HG03060 (cell line): Measurements from ENCODE around the gene MEPCE.

ENCODE experiments used
- ATAC-seq: cut with Tn5 transposase; IDR thresholded peaks from one replicate; pipeline ENCODE4 v1.9.1; 2021; ENCODE audit warnings: low read depth, moderate number of reproducible peaks; ENCODE audit not compliant: unreplicated experiment

Gene MEPCE

DNA sequence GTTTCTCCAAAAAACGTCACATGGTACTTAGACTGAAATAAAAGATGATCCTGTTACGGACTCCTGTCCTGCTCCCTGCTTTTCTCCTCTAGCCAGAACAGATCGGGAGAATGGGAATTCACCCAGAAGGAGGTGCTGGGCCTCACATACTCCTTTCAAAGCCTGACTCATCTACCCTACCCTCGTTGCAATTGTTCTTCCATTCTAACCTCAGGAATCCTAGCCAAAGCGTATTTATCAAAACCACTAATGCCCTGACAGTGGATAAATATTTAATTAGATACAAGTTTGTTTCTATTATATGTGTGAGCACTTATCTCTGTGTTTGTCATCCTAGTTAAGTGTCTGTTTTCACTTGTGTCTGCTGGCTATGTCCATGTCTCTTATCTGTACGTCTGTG lies 22.9 kb upstream of the MEPCE start:
- no peak for ATAC-seq

DNA sequence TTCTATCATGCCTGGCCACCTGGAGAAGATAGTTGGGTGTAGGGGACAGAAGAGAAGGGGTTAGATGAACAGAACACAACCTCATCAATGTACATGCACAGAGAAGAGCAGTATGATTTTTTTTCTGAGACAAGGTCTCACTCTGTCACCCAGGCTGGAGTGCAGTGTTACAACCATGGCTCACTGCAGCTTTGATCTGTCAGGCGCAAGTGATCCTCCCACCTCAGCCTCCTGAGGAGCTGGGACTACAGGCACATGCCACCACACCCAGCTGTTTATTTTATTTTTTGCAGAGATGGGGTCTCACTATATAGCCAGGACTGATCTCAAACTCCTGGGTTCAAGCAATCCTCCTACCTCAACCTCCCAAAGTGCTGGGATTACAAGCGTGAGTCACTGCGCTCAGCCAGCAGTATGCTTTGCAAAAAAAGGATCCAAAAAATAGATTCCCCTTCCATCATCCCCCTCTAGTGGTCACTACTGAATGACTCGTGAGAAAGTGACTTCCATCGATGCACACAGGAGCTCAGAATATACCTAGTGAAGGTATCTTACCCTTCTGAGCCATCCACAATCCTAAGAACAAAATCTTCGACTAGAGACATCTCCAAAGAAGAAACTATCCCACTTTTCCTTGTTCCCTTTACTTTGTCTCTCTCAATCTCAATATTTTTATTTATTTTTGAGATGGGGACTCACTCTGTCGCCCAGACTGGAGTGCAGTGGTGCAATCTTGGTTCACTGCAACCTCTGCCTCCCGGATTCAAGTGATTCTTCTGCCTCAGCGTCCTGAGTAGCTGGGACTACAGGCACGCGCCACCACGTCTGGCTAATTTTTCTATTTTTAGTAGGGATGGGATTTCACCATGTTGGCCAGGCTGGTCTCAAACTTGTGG lies 22.1 kb upstream of the MEPCE start:
- no peak for ATAC-seq

DNA sequence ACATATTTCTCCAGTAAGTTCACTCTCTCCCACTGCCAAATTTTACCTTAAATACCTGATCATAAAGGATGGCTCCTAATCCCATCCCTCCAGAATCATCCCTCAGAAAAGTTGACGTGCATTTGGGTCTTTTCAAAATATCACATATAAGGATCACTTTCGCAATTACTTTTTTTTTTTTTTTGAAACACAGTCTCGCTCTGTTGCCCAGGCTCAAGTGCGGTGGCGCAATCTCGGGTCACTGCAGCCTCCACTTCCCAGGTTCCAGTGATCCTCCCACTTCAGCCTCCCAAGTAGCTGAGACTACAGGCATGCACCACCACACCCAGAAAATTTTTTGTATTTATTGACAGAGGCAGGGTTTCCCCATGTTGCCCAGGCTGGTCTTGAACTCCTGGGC lies 18.5 kb upstream of the MEPCE start:
- ATAC-seq, result no peak

DNA sequence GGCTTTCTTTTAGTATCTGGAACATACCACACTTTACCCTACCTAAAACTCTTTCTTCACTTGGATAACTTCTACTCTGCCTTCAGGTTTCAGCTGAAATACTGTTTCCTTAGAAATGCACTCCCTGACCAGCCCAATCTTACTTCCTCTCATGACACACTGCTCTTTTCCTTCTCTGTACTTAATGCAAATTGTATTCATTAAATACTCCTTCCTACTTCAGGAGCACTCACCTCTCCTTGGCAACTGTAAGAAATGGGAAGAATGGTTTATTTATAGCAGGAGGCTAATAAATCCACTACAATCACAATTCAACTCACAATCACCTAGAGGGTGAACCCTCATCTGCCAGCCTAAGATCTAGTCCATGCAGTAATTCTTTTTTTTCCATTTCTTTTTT lies 16.3 kb upstream of the MEPCE start:
- no peak for ATAC-seq

DNA sequence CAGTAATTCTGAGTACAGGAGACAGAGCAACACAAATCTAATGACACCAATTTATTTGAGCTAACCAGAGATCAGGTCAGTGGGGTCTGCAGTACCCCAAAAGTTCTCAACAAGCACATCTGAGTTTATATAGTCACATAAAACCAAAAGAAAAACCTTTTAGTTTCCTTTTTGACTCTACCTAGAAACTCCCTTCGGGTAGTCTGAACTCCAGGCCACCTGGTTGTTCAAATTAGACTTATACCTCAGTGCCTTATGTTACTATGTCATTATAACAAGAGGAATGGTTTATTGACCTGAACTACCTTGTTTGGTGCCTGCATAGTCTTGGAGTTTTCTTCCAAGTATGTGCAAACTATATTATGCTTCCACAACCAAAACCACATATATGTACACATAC lies 15.7 kb upstream of the MEPCE start:
- no peak for ATAC-seq

DNA sequence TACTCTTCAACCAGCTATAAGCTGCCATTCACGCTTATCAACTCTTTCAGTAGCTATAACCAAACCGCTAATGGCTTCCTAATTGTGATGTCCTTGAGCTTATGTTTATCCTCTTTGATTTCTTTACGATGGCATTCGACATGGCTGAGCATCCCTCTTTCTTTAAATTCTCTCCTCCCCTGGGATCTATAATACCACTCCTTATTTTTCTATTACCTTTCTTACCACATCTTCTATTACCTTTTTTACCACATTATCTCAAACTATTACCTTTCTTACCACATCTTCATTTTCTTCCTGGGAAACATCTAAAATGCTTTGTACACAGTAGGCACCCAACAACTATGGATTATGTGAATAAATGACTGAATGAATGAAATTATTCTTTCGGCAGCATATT lies 14.2 kb upstream of the MEPCE start:
- ATAC-seq, result no peak

DNA sequence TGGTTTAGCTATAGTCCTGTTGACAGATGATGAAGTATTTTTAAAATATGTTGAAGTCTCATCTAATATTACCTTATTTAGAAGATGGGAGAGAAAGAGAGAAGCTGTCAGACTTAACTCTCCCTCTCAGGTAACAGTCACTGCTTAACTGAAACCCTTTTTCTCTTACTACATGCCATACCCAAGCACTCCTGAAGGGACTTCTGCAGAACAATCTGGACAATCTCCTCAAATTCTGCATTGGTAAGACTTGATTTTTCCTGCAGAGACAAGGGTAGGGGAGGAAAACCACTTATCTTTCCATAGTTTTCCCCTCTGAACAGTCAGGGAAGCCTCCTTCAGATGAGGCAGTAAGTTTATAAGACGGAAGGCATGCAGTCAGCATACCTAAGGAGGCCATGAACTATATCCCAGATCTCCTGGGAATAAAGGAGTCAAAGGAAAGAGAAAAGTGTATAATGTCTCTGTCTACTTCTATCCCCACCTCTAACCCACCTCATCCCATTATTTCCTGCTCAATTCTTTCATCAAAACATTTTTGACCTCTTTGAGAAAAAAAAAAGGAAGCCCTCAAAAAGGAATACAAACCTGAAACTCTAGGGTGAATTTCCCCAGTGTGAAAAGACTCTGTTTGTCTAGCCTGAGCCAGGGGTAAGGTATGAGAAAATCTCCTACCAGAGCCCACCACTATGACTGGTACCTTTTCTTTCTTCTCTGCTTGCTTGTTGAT lies 10.5 kb upstream of the MEPCE start:
- no peak for ATAC-seq

DNA sequence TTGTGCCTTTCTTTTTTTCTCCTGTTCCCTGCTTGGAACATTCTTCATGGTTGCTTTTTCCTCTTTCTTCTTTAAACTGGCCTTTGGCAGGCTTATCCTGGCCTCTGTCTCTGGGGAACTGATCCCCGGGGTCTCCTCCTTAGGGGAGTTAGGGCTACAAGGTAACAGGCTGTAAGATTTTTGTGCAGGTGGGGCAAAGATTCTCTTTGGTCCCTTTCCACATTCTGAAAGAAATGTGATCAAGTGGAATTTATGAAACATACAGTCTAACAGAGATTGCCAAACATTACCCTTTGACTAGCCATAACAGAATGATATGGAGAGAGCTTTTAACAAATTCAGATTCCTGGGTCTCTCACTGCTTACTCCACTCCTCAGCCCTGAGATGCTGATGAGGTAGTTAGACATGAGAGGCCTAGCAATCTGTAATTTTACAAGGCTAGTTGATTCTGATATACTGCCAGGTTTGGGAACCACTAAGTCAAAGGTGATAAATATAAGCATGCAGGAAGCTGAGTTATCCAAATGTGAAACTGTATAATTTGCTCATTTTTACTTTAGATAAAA lies 9.9 kb upstream of the MEPCE start:
- no peak for ATAC-seq

DNA sequence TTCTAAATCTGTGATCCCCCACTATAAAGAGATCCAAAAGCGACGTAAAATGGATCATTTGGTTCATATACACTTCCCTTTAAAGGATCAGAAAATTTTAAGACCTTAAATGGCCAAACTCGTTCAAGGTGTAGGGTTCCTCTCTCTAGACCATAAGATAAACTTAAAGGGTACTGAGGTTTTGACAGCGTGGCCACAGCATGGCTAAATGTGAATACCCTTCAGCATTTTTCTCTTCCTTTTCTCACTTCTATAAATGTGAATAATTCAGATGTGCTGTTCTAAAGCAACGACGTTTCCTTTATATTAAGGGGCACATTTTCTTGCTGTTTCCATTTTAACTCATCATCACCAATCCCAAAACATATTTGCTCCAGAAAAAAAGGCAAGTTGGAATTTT lies 6.3 kb upstream of the MEPCE start:
- no peak for ATAC-seq

DNA sequence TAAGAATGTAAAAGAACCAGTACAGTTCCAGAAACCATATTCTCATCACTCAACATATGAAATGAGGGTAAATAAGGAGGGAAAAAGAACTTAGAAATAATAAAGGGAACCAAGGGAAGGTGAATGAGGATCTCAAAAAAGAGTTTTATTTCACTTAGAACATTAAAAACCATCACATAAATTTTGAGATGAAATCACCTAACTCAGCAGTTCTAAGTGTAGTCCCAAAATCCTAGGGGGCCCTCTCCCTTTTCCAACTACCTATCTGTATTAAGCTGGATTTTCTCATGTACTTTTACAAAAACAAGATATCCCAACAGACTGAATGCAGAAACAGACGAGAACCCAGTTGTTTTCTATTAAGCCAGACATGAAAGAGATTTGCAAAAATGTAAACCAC lies 4.3 kb upstream of the MEPCE start:
- no peak for ATAC-seq

DNA sequence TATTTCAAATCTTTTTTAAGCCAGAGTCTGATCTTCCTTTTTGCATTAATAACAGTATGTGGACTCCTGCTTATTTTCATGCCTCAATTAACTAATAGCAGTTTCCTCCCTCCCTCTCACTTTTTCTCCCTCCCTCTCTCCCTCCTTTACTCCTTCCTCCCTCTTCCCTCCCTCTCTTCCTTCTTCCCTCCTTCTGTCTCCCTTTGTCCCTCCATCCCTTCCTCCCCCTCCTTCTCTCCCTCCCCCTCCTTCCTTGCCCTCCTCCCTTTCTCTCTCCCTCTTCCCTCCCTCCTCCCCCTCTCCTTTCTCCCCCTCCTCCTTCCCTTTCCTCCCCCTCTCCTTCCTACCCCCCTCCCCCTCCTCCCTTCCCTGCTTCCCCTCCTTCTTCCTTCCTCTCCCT lies 3.1 kb upstream of the MEPCE start:
- ATAC-seq, result no peak

DNA sequence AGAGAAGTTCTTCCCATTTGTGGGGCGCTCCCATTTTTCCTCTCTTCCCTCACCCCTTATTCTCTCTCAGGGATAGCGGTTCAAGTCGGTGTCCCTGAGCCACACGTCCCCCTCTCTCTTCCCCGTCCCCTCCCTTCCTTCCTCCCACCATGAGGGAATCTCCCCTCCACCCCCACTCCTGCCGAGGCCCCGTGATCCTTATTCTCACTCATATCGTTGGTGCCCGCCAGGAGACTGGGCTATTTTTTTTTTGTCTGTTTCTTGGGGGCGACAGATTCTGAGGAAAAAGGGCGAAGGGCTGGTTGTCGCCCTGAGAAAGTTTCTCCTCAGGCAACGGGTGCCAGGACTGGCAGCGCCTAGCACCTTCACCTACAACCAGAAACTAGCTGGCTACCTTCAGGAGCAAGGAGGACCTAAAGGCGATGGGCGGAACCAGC lies 1.9 kb upstream of the MEPCE start:
- no peak for ATAC-seq

DNA sequence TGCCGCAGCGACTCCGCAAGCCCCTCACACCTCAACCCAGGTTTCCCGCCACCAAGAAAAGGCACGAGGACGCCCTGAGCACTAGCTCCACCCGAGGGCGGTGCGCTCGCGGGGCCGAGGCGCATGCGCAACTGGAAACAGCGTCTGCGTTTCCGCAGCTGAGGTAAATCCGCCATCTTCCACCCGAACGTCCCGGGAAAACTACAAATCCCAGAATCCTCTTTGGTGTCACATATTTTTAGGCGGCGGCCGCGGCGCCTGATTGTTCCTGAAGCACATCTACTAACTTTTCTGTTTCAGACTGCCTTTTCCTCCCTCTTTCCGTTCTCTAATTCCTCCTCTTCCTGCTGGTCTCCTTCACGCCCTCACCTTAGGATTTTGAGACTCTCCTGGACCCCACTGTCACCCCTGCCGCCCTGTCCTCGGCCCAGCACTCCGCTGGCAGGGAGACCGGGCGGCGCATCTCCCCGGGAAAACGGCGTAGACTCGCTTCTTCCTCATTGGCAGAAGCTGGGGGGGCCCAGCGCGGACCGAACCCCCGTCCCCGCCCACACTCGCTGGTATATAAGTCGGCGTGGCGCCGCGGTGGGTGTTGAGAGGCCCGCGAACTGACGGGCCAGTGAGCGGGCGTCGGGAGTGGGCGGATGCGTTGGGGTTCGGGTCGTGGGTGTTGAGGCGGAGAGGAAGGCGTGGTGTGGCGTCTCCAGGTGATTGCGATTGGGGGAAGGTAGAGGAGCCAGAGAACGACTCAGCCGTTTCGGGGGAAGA lies 1.2 kb upstream of the MEPCE start, which contains the start of gene ZCWPW1:
Gene ZCWPW1, minus strand, starts transcription at position 505 of the 768 bp plus-strand sequence. CDS start 8,054 bp downstream, outside the sequence.
- peak; percentile 30 for ATAC-seq

DNA sequence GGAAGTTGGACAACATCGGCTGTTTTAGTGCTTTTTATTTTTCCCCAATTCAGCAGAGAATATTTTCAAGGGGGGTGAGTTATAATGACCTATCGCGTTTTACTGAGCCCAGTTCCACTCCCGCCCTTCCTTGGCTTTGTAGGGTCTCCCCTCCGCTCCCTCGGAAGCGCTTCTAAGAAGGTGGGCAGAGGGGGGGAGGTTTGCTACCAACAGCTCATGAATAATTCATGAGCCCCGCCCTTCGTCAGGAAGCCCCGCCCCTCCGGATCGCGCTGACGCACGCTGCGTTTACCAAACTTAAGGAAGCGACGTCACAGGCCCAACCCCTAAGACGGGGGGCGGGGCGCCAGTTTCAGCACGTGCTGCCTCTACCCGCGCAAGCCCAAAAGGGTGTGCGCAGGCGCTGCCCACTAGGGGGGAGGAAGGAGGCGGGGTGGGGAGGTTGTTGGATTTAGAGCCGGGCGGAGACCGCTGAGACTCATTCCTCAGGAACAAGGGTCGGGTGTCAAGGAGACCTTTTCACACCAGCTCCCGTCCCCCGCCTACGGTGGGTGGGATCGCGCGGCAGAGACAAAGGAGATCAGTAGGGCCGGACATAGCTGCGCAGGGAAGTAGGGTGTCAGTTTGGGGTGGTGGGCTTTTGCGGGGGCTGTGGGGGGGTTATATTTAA lies 529 bp upstream of the MEPCE start:
- ATAC-seq, result peak; percentile 22

DNA sequence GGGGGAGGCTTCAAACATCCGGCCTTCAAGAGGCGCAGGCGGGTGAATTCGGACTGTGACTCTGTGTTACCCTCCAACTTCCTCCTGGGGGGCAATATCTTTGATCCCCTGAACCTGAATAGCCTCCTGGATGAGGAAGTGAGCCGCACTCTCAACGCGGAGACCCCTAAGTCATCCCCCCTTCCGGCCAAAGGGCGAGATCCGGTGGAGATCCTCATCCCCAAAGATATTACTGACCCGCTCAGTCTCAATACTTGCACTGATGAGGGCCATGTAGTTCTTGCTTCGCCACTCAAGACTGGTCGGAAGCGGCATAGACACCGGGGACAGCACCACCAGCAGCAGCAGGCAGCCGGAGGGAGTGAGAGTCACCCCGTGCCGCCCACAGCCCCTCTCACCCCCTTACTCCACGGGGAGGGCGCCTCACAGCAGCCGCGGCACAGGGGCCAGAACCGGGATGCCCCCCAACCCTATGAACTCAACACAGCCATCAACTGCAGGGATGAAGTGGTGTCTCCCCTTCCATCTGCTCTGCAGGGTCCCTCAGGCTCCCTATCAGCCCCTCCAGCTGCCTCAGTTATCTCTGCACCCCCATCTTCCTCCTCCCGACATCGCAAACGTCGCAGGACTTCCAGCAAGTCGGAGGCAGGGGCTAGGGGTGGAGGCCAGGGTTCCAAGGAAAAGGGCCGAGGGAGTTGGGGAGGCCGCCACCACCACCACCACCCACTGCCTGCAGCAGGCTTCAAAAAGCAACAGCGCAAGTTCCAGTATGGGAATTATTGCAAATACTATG lies 1.1 kb downstream of the MEPCE start:
- ATAC-seq, result no peak

DNA sequence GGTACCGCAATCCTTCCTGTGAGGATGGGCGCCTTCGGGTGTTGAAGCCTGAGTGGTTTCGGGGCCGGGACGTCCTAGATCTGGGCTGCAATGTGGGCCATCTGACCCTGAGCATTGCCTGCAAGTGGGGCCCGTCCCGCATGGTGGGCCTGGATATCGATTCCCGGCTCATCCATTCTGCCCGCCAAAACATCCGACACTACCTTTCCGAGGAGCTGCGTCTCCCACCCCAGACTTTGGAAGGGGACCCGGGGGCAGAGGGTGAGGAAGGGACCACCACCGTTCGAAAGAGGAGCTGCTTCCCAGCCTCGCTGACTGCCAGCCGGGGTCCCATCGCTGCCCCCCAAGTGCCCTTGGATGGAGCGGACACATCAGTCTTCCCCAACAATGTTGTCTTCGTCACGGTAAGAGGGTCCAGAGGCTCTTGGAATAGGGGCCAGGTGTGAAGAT lies 1.7 kb downstream of the MEPCE start:
- ATAC-seq, result no peak

DNA sequence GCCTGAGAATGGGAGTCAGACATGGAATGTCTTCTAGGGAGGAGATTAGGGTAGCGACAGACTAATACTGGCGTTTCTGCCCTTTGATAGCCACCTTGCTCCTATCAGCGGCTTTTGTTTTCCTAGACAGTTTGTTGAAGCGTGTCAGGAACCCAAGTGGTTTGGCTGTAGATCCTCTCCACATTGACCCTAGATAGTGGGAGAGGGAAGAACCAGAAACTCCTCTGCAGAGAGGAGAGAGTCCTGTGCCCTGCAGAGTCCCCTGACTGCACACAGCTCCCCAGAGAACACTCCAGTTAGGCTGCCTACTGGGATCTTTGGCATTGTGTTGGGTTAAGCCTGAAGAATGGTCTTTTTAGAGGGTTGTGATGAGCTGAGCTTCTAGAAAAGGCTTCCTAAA lies 2.4 kb downstream of the MEPCE start:
- ATAC-seq, result no peak

DNA sequence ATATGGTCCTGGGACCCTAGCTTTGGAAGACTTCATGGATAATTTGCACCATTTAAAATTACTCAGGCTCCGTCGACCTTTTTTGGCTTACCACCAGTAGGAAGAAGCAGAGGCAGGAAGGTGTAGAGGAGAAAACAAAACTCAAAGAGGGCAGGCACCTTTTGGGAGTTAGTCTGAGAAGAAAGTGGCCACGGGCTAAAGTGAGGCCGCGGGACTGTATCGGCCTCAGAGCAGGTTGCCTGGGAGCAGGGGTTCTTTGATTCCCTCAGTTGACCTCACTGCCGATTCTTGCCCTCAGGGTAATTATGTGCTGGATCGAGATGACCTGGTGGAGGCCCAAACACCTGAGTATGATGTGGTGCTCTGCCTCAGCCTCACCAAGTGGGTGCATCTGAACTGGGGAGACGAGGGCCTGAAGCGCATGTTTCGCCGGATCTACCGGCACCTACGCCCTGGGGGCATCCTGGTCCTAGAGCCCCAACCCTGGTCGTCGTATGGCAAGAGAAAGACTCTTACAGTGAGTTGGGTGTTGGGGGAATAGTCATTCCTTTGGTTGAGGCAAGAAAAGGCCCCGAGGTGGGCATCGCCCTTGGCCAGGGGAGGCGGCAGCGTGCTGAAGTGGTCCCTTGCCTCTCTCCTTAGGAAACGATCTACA lies 3.1 kb downstream of the MEPCE start:
- no peak for ATAC-seq

DNA sequence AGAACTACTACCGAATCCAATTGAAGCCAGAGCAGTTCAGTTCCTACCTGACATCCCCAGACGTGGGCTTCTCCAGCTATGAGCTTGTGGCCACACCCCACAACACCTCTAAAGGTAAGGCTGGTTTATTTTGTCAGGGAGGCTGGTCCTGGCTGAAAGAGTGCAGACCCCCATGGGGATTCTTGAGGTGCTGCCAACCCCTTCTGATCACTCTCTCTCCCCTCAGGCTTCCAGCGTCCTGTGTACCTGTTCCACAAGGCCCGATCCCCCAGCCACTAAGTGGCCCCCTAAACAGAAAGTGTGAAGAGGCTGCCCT lies 3.6 kb downstream of the MEPCE start:
- no peak for ATAC-seq
